Measurements from ENCODE around the gene DACH2. TPM values are rescaled to one million over a fixed set of nuclear protein-coding genes. Genes with fewer than 3 reads are reported as not detected.
"Not testable (repeated sequence)": the region's sequence is repeated elsewhere in the genome, so short reads cannot be mapped to it uniquely, and the experiment has no call there.

DACH2 gene
- total RNA-seq, 4 donors from 2014 or later: not detected

- H3K27ac ChIP-seq: no peak overlapping the region
- H3K4me1 ChIP-seq: peaks cover 0 to 2% of the 10 kb centered on the region in 2 donors
- no peak for DNase-seq
- H3K27me3 ChIP-seq: peaks cover 3 to 25% (median 5%) of the 10 kb centered on the region in 3 donors
- H3K4me3 ChIP-seq: peak overlapping the region in 3 of 4 donors; percentile 45 to 51 (median 51)
- TF ChIP-seq CTCF (IDR thresholded peaks at IDR 0.05 in 4 of 5, conservative IDR thresholded peaks at IDR 0.05 in 1 of 5): no peak
- TF ChIP-seq POLR2A (IDR thresholded peaks at IDR 0.05): no peak
- intact Hi-C loops (cut with DNase I; ENCODE audit: low total_unique reads): no loop called here
- H3K36me3 ChIP-seq: no peaks in the 10 kb centered on the region
- ATAC-seq: no peak
- H3K9me3 ChIP-seq: no peaks in the 10 kb centered on the region
- in situ Hi-C loops (cut with MboI; ENCODE audit: low sequenced_read_pairs in 4 of 4): no loop called here
These were observed 868 bp downstream of the DACH2 start for GRCh38 chrX:86149119-86149518.

GRCh38 chrX:86154553-86154952 is 6.3 kb downstream of the DACH2 start:
- intact Hi-C loops (cut with DNase I; ENCODE audit: low total_unique reads) (no loop called here), in situ Hi-C loops (cut with MboI; ENCODE audit: low sequenced_read_pairs in 4 of 4) (no loop called here)
- H3K4me3 ChIP-seq: no peak overlapping the region
- H3K9me3 ChIP-seq: no peaks in the 10 kb centered on the region
- no peaks in the 10 kb centered on the region for H3K36me3 ChIP-seq
- DNase-seq (no peak), ATAC-seq (no peak)
- no peaks in the 10 kb centered on the region for H3K4me1 ChIP-seq
- no peak overlapping the region for H3K27ac ChIP-seq
- TF ChIP-seq CTCF (IDR thresholded peaks at IDR 0.05 in 4 of 5, conservative IDR thresholded peaks at IDR 0.05 in 1 of 5) (no peak), POLR2A (IDR thresholded peaks at IDR 0.05) (no peak)
- peaks cover 3 to 31% (median 5%) of the 10 kb centered on the region in 3 donors for H3K27me3 ChIP-seq

GRCh38 chrX:86171366-86171765 is 23.1 kb downstream of the DACH2 start:
- ATAC-seq (no peak), DNase-seq (no peak)
- Histone ChIP-seq H3K27ac (no peak overlapping the region), H3K36me3 (no peaks in the 10 kb centered on the region), H3K9me3 (no peaks in the 10 kb centered on the region), H3K4me1 (no peaks in the 10 kb centered on the region), H3K27me3 (no peaks in the 10 kb centered on the region), H3K4me3 (no peak overlapping the region)
- TF ChIP-seq CTCF (IDR thresholded peaks at IDR 0.05 in 4 of 5, conservative IDR thresholded peaks at IDR 0.05 in 1 of 5) (peak in 1 of 5 experiments; percentile 21), POLR2A (IDR thresholded peaks at IDR 0.05) (no peak)
- in situ Hi-C loops (cut with MboI; ENCODE audit: low sequenced_read_pairs in 4 of 4) (no loop called here), intact Hi-C loops (cut with DNase I; ENCODE audit: low total_unique reads) (no loop called here)

- no peak for DNase-seq
- TF ChIP-seq POLR2A (IDR thresholded peaks at IDR 0.05): no peak
- TF ChIP-seq CTCF (IDR thresholded peaks at IDR 0.05 in 4 of 5, conservative IDR thresholded peaks at IDR 0.05 in 1 of 5): no peak
- intact Hi-C loops (cut with DNase I; ENCODE audit: low total_unique reads) (no loop called here), in situ Hi-C loops (cut with MboI; ENCODE audit: low sequenced_read_pairs in 4 of 4) (no loop called here)
- no peak overlapping the region for H3K4me3 ChIP-seq
- H3K4me1 ChIP-seq: no peaks in the 10 kb centered on the region
- no peaks in the 10 kb centered on the region for H3K9me3 ChIP-seq
- H3K27me3 ChIP-seq: no peaks in the 10 kb centered on the region
- H3K36me3 ChIP-seq: no peaks in the 10 kb centered on the region
- no peak for ATAC-seq
- no peak overlapping the region for H3K27ac ChIP-seq
These were observed 30.7 kb downstream of the DACH2 start for GRCh38 chrX:86178906-86179305.

GRCh38 chrX:86181325-86181724 is 33.1 kb downstream of the DACH2 start:
- in situ Hi-C loops (cut with MboI; ENCODE audit: low sequenced_read_pairs in 4 of 4); intact Hi-C loops (cut with DNase I; ENCODE audit: low total_unique reads); H3K27me3 ChIP-seq: not testable (repeated sequence)

More at GRCh38 chrX:86181325-86181724, 33.1 kb downstream of the DACH2 start:
- H3K36me3 ChIP-seq, DNase-seq, ATAC-seq, H3K4me3 ChIP-seq, H3K4me1 ChIP-seq, H3K27ac ChIP-seq, H3K9me3 ChIP-seq: not testable (repeated sequence)
